H9 (cell line): Measurements from ENCODE around the gene TMEM229B. TPM values are rescaled to one million over a fixed set of nuclear protein-coding genes. Genes with fewer than 3 reads are reported as not detected.

Source experiments
- DNase-seq: peaks from one replicate; pipeline ENCODE4 v3.0.0-alpha.2; 2017
- H2AFZ ChIP-seq: one replicate; pipeline ENCODE4 v1.6.1; 2013; ENCODE audit warnings: mild to moderate bottlenecking, low read length, control low read depth, moderate library complexity
- H2AK5ac ChIP-seq: 2 replicates; pipeline ENCODE4 v1.6.1; 2013; ENCODE audit warnings: low read length, control low read depth, mixed read lengths; ENCODE audit not compliant: insufficient read length
- H2BK120ac ChIP-seq: one replicate; pipeline ENCODE4 v1.6.1; 2013; ENCODE audit warnings: low read depth, mild to moderate bottlenecking, low read length, control low read depth, inconsistent platforms; ENCODE audit not compliant: poor library complexity, severe bottlenecking
- H2BK12ac ChIP-seq: 2 replicates; pipeline ENCODE4 v1.6.1; 2013; ENCODE audit warnings: low read length, control low read depth, mixed read lengths, low read depth; ENCODE audit not compliant: insufficient read length
- H2BK15ac ChIP-seq: 2 replicates; pipeline ENCODE4 v1.6.1; 2013; ENCODE audit warnings: low read depth, low read length, control low read depth
- H2BK20ac ChIP-seq: one replicate; pipeline ENCODE4 v1.6.1; 2013; ENCODE audit warnings: low read depth, mild to moderate bottlenecking, low read length, control low read depth, inconsistent platforms; ENCODE audit not compliant: poor library complexity, severe bottlenecking
- H2BK5ac ChIP-seq: 2 replicates; pipeline ENCODE4 v1.6.1; 2013; ENCODE audit warnings: low read length, control low read depth, mixed read lengths; ENCODE audit not compliant: insufficient read length
- H3K14ac ChIP-seq: 2 replicates; pipeline ENCODE4 v1.6.1; 2013; ENCODE audit warnings: low read length, control low read depth; ENCODE audit not compliant: insufficient read depth
- H3K18ac ChIP-seq: 2 replicates; pipeline ENCODE4 v1.6.1; 2013; ENCODE audit warnings: low read depth, mild to moderate bottlenecking, mixed read lengths, low read length, control low read depth; ENCODE audit not compliant: insufficient read length
- H3K23ac ChIP-seq: 2 replicates; pipeline ENCODE4 v1.6.1; 2013; ENCODE audit warnings: low read length, control low read depth, mixed read lengths, low read depth; ENCODE audit not compliant: insufficient read length
- H3K23me2 ChIP-seq: 2 replicates; pipeline ENCODE4 v1.6.1; 2013; ENCODE audit warnings: low read depth, mild to moderate bottlenecking, mixed read lengths, low read length, control low read depth; ENCODE audit not compliant: insufficient read length, poor library complexity, severe bottlenecking
- H3K27ac ChIP-seq: 2 replicates; pipeline ENCODE4 v1.5.1; 2013; ENCODE audit warnings: low read length, control low read depth, mixed read lengths, low read depth; ENCODE audit not compliant: insufficient read length
- H3K27me3 ChIP-seq: 2 replicates; pipeline ENCODE4 v1.6.1; 2013; ENCODE audit warnings: low read length, control low read depth, inconsistent platforms; ENCODE audit not compliant: insufficient read depth
- H3K4ac ChIP-seq: 2 replicates; pipeline ENCODE4 v1.6.1; 2013; ENCODE audit warnings: low read depth, mild to moderate bottlenecking, control low read depth, inconsistent platforms, low read length, moderate library complexity
- H3K4me1 ChIP-seq: 2 replicates; pipeline ENCODE4 v1.6.1; 2013; ENCODE audit warnings: low read length, control low read depth, inconsistent platforms; ENCODE audit not compliant: insufficient read depth
- H3K4me2 ChIP-seq: 2 replicates; pipeline ENCODE4 v1.6.1; 2013; ENCODE audit warnings: low read length, control low read depth, mixed read lengths; ENCODE audit not compliant: insufficient read length, insufficient read depth
- H3K56ac ChIP-seq: 2 replicates; pipeline ENCODE4 v1.6.1; 2013; ENCODE audit warnings: low read depth, mild to moderate bottlenecking, mixed read lengths, low read length, control low read depth; ENCODE audit not compliant: insufficient read length
- H3K79me1 ChIP-seq: 2 replicates; pipeline ENCODE4 v1.6.1; 2013; ENCODE audit warnings: low read depth, mild to moderate bottlenecking, moderate library complexity, low read length, control low read depth, inconsistent platforms; ENCODE audit not compliant: insufficient read depth, poor library complexity, severe bottlenecking
- H3K79me2 ChIP-seq: 2 replicates; pipeline ENCODE4 v1.6.1; 2013; ENCODE audit warnings: low read length, control low read depth, inconsistent platforms; ENCODE audit not compliant: insufficient read depth
- H3K9ac ChIP-seq: 2 replicates; pipeline ENCODE4 v1.6.1; 2013; ENCODE audit warnings: low read length, control low read depth, mixed read lengths; ENCODE audit not compliant: insufficient read length; ENCODE audit errors: extremely low read depth
- H3K9me3 ChIP-seq: one replicate; pipeline ENCODE4 v1.6.1; 2013; ENCODE audit warnings: low read depth, low read length, inconsistent platforms; ENCODE audit not compliant: control insufficient read depth
- H3T11ph ChIP-seq: one replicate; pipeline ENCODE4 v1.6.1; 2013; ENCODE audit warnings: mild to moderate bottlenecking, low read length, control low read depth, inconsistent platforms
- H4K20me1 ChIP-seq: one replicate; pipeline ENCODE4 v1.6.1; 2013; ENCODE audit not compliant: control insufficient read depth, insufficient read length, insufficient read depth
- H4K5ac ChIP-seq: 2 replicates; pipeline ENCODE4 v1.6.1; 2013; ENCODE audit warnings: low read depth, mild to moderate bottlenecking, mixed read lengths, low read length, control low read depth; ENCODE audit not compliant: insufficient read length
- H4K8ac ChIP-seq: replicated peaks from 2 replicates; pipeline ENCODE4 v1.6.1; 2013; ENCODE audit warnings: low read length, control low read depth, mixed read lengths, low read depth; ENCODE audit not compliant: insufficient read length
- H4K91ac ChIP-seq: 2 replicates; pipeline ENCODE4 v1.6.1; 2013; ENCODE audit warnings: low read depth, mild to moderate bottlenecking, moderate library complexity, mixed read lengths, low read length, control low read depth; ENCODE audit not compliant: insufficient read length
- H3K27ac Mint-ChIP-seq, 3 experiments: 2 replicates in 2 of 3; 3 replicates in 1 of 3; pipeline ENCODE4 v1.8.0; 2020 to 2021; ENCODE audit warnings: mixed read lengths in 3 of 3, mild to moderate bottlenecking in 1 of 3, moderate library complexity in 1 of 3
- H3K27me3 Mint-ChIP-seq: 2 replicates; pipeline ENCODE4 v1.8.0; 2021; ENCODE audit warnings: low read depth, mild to moderate bottlenecking, moderate library complexity, mixed read lengths
- H3K36me3 Mint-ChIP-seq, 3 experiments: 2 replicates in 2 of 3; 3 replicates in 1 of 3; pipeline ENCODE4 v1.8.0; 2020 to 2021; ENCODE audit warnings: low read depth in 3 of 3, mixed read lengths in 3 of 3; ENCODE audit not compliant: insufficient read depth in 1 of 3
- H3K4me1 Mint-ChIP-seq, 2 experiments: 2 replicates each; pipeline ENCODE4 v1.8.0; 2020; ENCODE audit warnings: mixed read lengths in 2 of 2
- H3K4me3 Mint-ChIP-seq, 2 experiments: 2 replicates in 1 of 2; 3 replicates in 1 of 2; pipeline ENCODE4 v1.8.0; 2020 to 2021; ENCODE audit warnings: mild to moderate bottlenecking in 2 of 2, mixed read lengths in 2 of 2, moderate library complexity in 1 of 2
- H3K9me3 Mint-ChIP-seq, 2 experiments: 2 replicates in 1 of 2; 3 replicates in 1 of 2; pipeline ENCODE4 v1.8.0; 2020; ENCODE audit warnings: mild to moderate bottlenecking in 2 of 2, mixed read lengths in 2 of 2, moderate library complexity in 1 of 2
- CTCF ChIP-seq: fragments of 200-600 bp; sonication (generic); conservative IDR thresholded peaks from 3 replicates; pipeline ENCODE4 v1.8.0; 2021; ENCODE audit warnings: antibody characterized with exemption, mild to moderate bottlenecking
- WGBS: extraction: QIAGEN DNeasy Blood & Tissue Kit; methylation state at CpG from one replicate; pipeline ENCODE4 v1.1.7; 2013; ENCODE audit warnings: missing lambda C conversion rate, low lambda C conversion rate, mixed read lengths; ENCODE audit not compliant: insufficient read length; ENCODE audit errors: extremely low coverage; 5-methylcytosine and 5-hydroxymethylcytosine counted together
- total RNA-seq: library from RNA; stranded (reverse); gene quantifications from 2 replicates; pipeline ENCODE4 v1.2.1, GENCODE V29; 2021

The TMEM229B gene
- total RNA-seq, 1 experiment from 2014 or later, result 0.24 TPM

- Histone ChIP-seq H3K23ac (no peak overlapping the region), H3T11ph (no peak overlapping the region), H4K5ac (no peak overlapping the region), H4K91ac (no peak overlapping the region), H3K23me2 (no peaks in the 10 kb centered on the region), H3K56ac (no peak overlapping the region), H3K27ac (no peak overlapping the region), H2BK20ac (no peak overlapping the region), H3K18ac (no peak overlapping the region), H2AK5ac (no peak overlapping the region), H3K79me1 (no peaks in the 10 kb centered on the region), H3K9ac (no peak overlapping the region), H3K79me2 (no peaks in the 10 kb centered on the region), H3K27me3 (no peaks in the 10 kb centered on the region), H4K8ac (no peak overlapping the region), H2BK120ac (no peak overlapping the region), H3K9me3 (no peaks in the 10 kb centered on the region), H2AFZ (no peak overlapping the region), H3K4me2 (no peak overlapping the region), H2BK5ac (no peak overlapping the region), H3K4me1 (peaks cover 2% of the 10 kb centered on the region; the same call in 1 of the 2 replicates), H4K20me1 (no peaks in the 10 kb centered on the region), H2BK15ac (no peak overlapping the region), H2BK12ac (no peak overlapping the region), H3K14ac (no peak overlapping the region), H3K4ac (no peak overlapping the region)
- Mint-ChIP-seq H3K36me3 (no peaks in the 10 kb centered on the region), H3K27ac (peak overlapping the region in 1 of 3 experiments; percentile 85; a peak in 1 of 7 replicates), H3K4me1 (peaks cover 19 to 21% of the 10 kb centered on the region in 2 experiments), H3K4me3 (no peak overlapping the region), H3K27me3 (no peaks in the 10 kb centered on the region; the same call in 1 of the 2 replicates), H3K9me3 (no peaks in the 10 kb centered on the region)
- no CpG with 5 or more reads among the region's 3 CpGs for WGBS
- DNase-seq, result no peak
- no peak for TF ChIP-seq CTCF
These were observed 64.0 kb downstream of the TMEM229B start for GRCh38 chr14:67424539-67424938.
